Upper lobe of left lung (tissue), 6 donors: ENCODE measurements around the gene COX7A1. TPM values are rescaled to one million over a fixed set of nuclear protein-coding genes. Genes with fewer than 3 reads are reported as not detected.
"Not testable (repeated sequence)": the region's sequence is repeated elsewhere in the genome, so short reads cannot be mapped to it uniquely, and the experiment has no call there.

Source experiments
- ATAC-seq, 2 donors: fragments of 200-7000 bp; cut with Tn5 transposase; one replicate each; pipeline ENCODE4 v1.9.1; 2022; ENCODE audit warnings: mild to moderate bottlenecking in 2 of 2, moderate library complexity in 2 of 2; ENCODE audit not compliant: low FRiP score in 2 of 2
- DNase-seq, 2 donors: peaks; one replicate each; pipeline ENCODE4 v3.0.0-alpha.2; 2019 to 2020
- H3K27ac ChIP-seq, 4 donors: fragments of 200-600 bp; sonication (generic); one replicate each; pipeline ENCODE4 v1.5.1; 2016 to 2019
- H3K27me3 ChIP-seq, 4 donors: fragments of 200-600 bp; sonication (generic); one replicate each; pipeline ENCODE4 v1.5.1; 2017 to 2019
- H3K36me3 ChIP-seq, 4 donors: fragments of 200-600 bp; sonication (generic); one replicate each; pipeline ENCODE4 v1.5.1; 2016 to 2019
- H3K4me1 ChIP-seq, 4 donors: fragments of 200-600 bp; sonication (generic); one replicate each; pipeline ENCODE4 v1.5.1; 2018 to 2019
- H3K4me3 ChIP-seq, 4 donors: fragments of 200-600 bp; sonication (generic); one replicate each; pipeline ENCODE4 v1.5.1; 2017 to 2019; ENCODE audit warnings: mild to moderate bottlenecking in 2 of 4, moderate library complexity in 1 of 4
- H3K9me3 ChIP-seq, 4 donors: fragments of 200-600 bp; sonication (generic); one replicate each; pipeline ENCODE4 v1.5.1; 2018 to 2019
- CTCF ChIP-seq, 6 experiments: fragments of 450-650 bp in 4 of 6; fragments of 200-600 bp in 2 of 6; sonication (generic) in 2 of 6; IDR thresholded peaks; one replicate each; pipeline ENCODE4 v1.5.1; 2016 to 2019; ENCODE audit warnings: antibody characterized with exemption in 6 of 6
- EP300 ChIP-seq, 4 donors: sonication (generic); formaldehyde crosslinking; IDR thresholded peaks; one replicate each; pipeline ENCODE4 v1.5.1; 2017; ENCODE audit warnings: antibody characterized with exemption in 4 of 4, control low read depth in 2 of 4
- POLR2A ChIP-seq, 4 donors: fragments of 450-650 bp; IDR thresholded peaks; one replicate each; pipeline ENCODE4 v1.5.1; 2016 to 2017; ENCODE audit warnings: antibody characterized with exemption in 4 of 4, mild to moderate bottlenecking in 2 of 4
- POLR2AphosphoS5 ChIP-seq, 2 donors: sonication (generic); formaldehyde crosslinking; IDR thresholded peaks; one replicate each; pipeline ENCODE4 v1.5.1; 2017; ENCODE audit warnings: antibody characterized with exemption in 2 of 2
- WGBS, 2 donors: methylation state at CpG; one replicate each; pipeline ENCODE4 v1.1.5; 2017 to 2018; 5-methylcytosine and 5-hydroxymethylcytosine counted together
- total RNA-seq, 6 donors: library from RNA; depleted of rRNA in 4 of 6; stranded (reverse); fragments of >200 nt in 4 of 6; gene quantifications; one replicate each; pipeline versions ENCODE4 v1.1.0 to v1.2.1, GENCODE V29; 2016 to 2021
- donor health status: DM: no; HTN: no; CAD: no; lungs with moderate emphysema.
- donor health status: DM: no; HTN: yes; CAD: no; lungs with severe emphysema.

Gene COX7A1
- total RNA-seq, 6 donors from 2014 or later: 12.4 to 95.1 (median 24.0) TPM; not detected in 1

DNA sequence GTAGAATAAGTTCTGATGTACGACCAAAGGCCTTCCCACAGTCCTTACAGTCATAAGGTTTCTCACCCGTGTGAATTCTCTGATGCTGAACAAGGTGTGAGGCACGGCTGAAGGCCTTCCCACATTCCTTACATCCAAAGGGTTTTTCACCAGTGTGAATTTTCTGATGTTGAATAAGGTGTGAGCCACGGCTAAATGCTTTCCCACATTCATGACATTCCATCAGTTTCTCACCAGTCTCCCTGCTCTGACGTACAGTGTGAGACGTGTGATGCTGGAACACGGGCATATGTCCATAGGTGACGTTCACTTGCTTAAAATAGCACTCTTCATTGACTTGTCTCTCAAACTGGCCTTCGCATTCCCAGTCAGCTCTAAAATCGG, 31.0 kb upstream of the COX7A1 start:
- no peaks in the 10 kb centered on the region for H3K27me3 ChIP-seq
- H3K27ac ChIP-seq: no peak overlapping the region
- TF ChIP-seq CTCF (IDR thresholded peaks at IDR 0.05) (no peak), POLR2AphosphoS5 (IDR thresholded peaks at IDR 0.05) (no peak), EP300 (IDR thresholded peaks at IDR 0.05) (no peak), POLR2A (IDR thresholded peaks at IDR 0.05) (no peak)
- H3K4me3 ChIP-seq: no peak overlapping the region
- H3K36me3 ChIP-seq: peaks cover 2 to 18% (median 12%) of the 10 kb centered on the region in 4 donors
- H3K4me1 ChIP-seq: no peaks in the 10 kb centered on the region
- WGBS, 2 donors: 81 to 89% methylated on average over 10 of the region's 10 CpGs
- ATAC-seq (no peak), DNase-seq (no peak)
- no peaks in the 10 kb centered on the region for H3K9me3 ChIP-seq

GRCh38 chr19:36182612-36183244, 30.5 kb upstream of the COX7A1 start:
- WGBS, 2 donors: 80 to 86% methylated on average over 17 of the region's 17 CpGs
- no peak overlapping the region for H3K27ac ChIP-seq
- DNase-seq (no peak), ATAC-seq (peak in 1 of 2 donors; percentile 34)
- H3K4me3 ChIP-seq: no peak overlapping the region
- H3K4me1 ChIP-seq: no peaks in the 10 kb centered on the region
- peaks cover 2 to 18% (median 12%) of the 10 kb centered on the region in 4 donors for H3K36me3 ChIP-seq
- TF ChIP-seq POLR2AphosphoS5 (IDR thresholded peaks at IDR 0.05): no peak
- TF ChIP-seq EP300 (IDR thresholded peaks at IDR 0.05): no peak
- H3K9me3 ChIP-seq: no peaks in the 10 kb centered on the region
- no peaks in the 10 kb centered on the region for H3K27me3 ChIP-seq

GRCh38 chr19:36179077-36179476, 26.8 kb upstream of the COX7A1 start:
- H3K27me3 ChIP-seq, DNase-seq, ATAC-seq, H3K4me1 ChIP-seq, H3K9me3 ChIP-seq, H3K27ac ChIP-seq, H3K4me3 ChIP-seq: not testable (repeated sequence)
- peaks cover 2 to 18% (median 12%) of the 10 kb centered on the region in 4 donors for H3K36me3 ChIP-seq
- 50 to 75% methylated on average over 2 of the region's 2 CpGs for WGBS, 2 donors

GRCh38 chr19:36173846-36174245, 21.6 kb upstream of the COX7A1 start:
- not testable (repeated sequence) for H3K9me3 ChIP-seq, ATAC-seq, DNase-seq, H3K4me1 ChIP-seq, H3K27ac ChIP-seq, H3K27me3 ChIP-seq, H3K36me3 ChIP-seq, H3K4me3 ChIP-seq
- WGBS, 2 donors: 87% methylated on average over 8 of the region's 8 CpGs

DNA sequence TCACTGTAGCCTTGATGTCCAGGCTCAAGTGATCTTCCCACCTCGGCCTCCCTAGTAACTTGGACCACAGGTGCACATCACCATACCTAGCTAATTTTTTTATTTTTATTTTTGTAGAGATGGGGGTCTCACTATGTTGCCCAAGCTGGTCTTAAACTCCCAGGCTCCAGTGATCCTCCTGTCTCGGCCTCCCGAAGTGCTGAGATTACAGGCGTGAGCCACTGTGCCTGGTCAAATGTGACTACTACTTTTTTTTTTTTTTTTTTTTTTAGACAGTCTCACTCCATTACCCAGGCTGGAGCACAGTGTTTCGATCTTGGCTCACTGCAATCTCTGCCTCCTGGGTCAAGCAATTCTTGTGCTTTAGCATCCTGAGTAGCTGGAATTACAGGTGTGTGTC, 20.6 kb upstream of the COX7A1 start:
- Histone ChIP-seq H3K9me3 (no peaks in the 10 kb centered on the region), H3K27ac (no peak overlapping the region), H3K4me1 (peaks cover 5 to 11% (median 8%) of the 10 kb centered on the region in 4 donors), H3K4me3 (no peak overlapping the region), H3K27me3 (no peaks in the 10 kb centered on the region), H3K36me3 (no peaks in the 10 kb centered on the region)
- no peak for ATAC-seq
- WGBS, 2 donors: 94% methylated on average over 5 of the region's 5 CpGs
- no peak for DNase-seq
- TF ChIP-seq EP300 (IDR thresholded peaks at IDR 0.05) (no peak), CTCF (IDR thresholded peaks at IDR 0.05) (no peak), POLR2AphosphoS5 (IDR thresholded peaks at IDR 0.05) (no peak), POLR2A (IDR thresholded peaks at IDR 0.05) (no peak)

GRCh38 chr19:36169084-36169760, 17.0 kb upstream of the COX7A1 start:
- Histone ChIP-seq H3K4me3 (no peak overlapping the region), H3K9me3 (no peaks in the 10 kb centered on the region), H3K27me3 (no peaks in the 10 kb centered on the region), H3K4me1 (peaks cover 5 to 11% (median 8%) of the 10 kb centered on the region in 4 donors), H3K36me3 (peaks cover 0 to 5% (median 0%) of the 10 kb centered on the region in 4 donors), H3K27ac (peak overlapping the region; percentile 58 to 81 (median 70))
- WGBS, 2 donors: 48 to 50% methylated on average over 9 of the region's 9 CpGs
- ATAC-seq (no peak), DNase-seq (no peak)
- TF ChIP-seq POLR2AphosphoS5 (IDR thresholded peaks at IDR 0.05): peak; percentile 11 to 32
- TF ChIP-seq CTCF (IDR thresholded peaks at IDR 0.05): no peak
